Stimulated activated naive CD4-positive, alpha-beta T cell treated with Interleukin-2 at 50 U/mL for 16 hours (primary cell): ENCODE data around the gene OR5AU1.
"Not testable (repeated sequence)": the region's sequence is repeated elsewhere in the genome, so short reads cannot be mapped to it uniquely, and the experiment has no call there.

ENCODE experiments used
- DNase-seq: peaks from one replicate; lab custom pipeline; 2025; lab: John Stamatoyannopoulos, UW

Gene OR5AU1

GRCh38 chr14:21171128-21171527, 15.3 kb upstream of the OR5AU1 start:
- DNase-seq = no peak

DNA sequence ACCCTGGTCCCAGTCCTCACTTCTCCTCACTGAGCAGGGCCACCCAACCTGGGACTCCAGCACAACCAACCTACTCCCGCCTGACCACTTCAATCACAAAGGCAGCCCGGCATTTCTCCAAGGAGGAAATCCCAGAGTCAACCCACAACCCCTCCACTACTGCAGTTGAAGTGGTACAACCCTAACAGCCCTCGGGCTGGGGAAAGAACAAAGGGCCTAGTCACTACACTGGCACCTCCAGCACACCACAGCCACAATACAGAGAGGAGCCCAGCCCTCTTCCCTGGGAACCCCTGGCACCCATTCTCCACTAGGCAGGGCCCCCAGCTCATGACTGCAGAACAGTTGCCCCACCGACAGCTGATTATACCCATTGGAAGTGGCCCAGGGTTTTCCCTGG, 13.7 kb upstream of the OR5AU1 start:
- DNase-seq = no peak

GRCh38 chr14:21168055-21168454, 12.2 kb upstream of the OR5AU1 start:
- DNase-seq = no peak

DNA sequence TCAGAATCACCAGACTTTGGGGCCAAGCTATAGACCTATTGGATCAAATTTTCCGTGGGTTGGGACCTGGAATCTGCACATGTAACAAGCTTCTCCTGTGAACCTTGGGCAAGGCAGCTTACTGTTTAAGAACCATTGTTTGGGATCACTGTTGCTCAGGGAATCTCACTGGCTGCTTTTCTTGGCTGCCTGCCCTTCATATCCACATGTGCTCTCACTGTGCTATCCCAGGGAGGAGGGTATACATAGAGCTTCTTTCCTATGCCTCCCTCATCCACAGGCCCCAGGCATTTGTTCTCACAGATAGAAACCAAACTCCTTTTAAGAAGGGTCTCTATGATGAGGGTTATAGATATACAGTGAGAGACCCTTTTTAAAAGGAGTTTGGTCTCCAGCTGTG, 9.8 kb upstream of the OR5AU1 start:
- DNase-seq = not testable (repeated sequence)

GRCh38 chr14:21165002-21165605, 9.2 kb upstream of the OR5AU1 start:
- not testable (repeated sequence) for DNase-seq

DNA sequence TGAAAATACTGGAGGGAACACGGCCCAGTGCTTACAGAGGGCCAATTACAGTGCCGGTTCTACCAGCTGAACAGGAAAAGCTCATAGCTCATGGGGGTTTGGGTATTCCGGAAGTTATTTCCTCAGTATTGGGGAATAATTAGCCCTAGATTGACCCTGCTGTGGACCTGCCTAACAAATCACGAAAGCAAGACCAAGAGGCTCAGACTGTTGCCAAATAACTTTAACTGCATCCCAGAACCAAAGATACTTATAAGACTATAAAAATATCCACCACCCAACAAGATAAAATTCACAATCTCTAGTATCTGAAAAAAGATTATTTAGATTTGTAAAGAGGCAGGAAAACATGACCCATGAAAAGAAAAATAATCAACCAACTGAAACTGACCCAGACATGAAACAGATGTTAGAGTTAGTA, 8.0 kb upstream of the OR5AU1 start:
- DNase-seq = no peak

DNA sequence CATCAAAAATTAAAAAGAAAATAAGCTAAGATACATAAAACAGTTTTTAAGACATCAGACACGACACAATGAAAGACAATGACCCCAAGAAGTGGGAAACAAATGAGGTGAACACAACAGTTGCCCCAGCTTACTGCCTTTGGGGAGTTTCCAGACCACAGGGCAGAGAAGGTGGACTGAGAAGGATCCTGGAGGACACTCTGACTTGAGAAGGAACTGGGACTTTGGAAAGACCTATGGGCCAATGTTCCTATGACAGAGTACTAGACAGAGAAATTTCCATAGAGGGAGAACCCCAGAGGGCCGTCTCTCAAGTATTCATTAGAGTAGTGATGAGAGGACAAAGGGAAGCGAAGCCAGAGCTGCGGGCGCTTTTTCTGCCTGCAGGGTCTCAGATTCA, 6.2 kb upstream of the OR5AU1 start:
- DNase-seq = no peak

- DNase-seq = no peak
These were observed 4.3 kb upstream of the OR5AU1 start for GRCh38 chr14:21160061-21160610.

DNA sequence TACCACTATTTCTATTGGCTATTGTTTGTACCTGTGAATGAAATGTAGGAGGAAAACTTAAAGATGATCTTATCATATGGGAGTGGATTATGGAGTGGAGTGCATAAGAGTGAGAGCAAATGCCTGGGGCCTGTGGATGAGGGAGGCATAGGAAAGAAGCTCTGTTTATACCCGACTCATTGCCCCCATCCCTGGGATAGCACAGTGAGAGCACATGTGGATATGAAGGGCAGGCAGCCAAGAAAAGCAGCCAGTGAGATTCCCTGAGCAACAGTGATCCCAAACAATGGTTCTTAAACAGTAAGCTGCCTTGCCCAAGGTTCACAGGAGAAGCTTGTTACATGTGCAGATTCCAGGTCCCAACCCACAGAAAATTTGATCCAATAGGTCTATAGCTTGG, 2.3 kb upstream of the OR5AU1 start:
- not testable (repeated sequence) for DNase-seq

DNA sequence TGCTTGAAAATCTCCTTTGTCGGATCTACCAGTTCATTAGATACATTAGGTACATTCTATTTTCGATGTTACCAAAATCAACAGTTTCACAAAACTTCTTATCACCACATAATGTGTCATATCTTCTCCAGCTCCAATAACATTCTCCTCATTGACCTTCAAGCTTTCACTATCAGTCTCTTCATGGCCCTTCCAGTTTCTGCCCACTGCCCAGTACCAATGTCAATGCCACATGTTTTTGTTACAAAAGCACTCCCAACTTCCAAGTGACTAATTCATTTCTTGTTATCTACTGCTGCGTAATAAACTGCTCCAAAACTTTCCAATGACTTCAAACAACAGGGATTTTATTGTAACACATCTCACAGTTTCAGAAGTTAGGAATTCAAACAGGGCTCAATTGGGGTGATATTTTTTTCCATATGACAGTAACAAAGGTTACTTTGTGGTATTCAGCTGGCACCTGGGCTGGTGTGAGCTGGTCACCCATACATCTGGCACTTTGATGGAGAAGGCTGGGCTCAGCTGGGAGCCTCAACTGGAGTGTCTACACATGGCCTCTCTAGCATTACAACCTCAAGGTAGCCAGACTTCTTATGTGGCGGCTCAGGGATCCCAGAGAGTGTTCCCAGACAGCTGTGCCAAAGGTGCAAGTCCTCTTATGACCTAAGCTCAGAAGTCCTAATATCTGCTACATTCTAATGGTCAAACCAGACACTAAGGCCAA, 6.1 kb downstream of the OR5AU1 start:
- DNase-seq = no peak

GRCh38 chr14:21145437-21145836, 10.4 kb downstream of the OR5AU1 start:
- no peak for DNase-seq

GRCh38 chr14:21142357-21142756, 13.5 kb downstream of the OR5AU1 start:
- DNase-seq = no peak

DNA sequence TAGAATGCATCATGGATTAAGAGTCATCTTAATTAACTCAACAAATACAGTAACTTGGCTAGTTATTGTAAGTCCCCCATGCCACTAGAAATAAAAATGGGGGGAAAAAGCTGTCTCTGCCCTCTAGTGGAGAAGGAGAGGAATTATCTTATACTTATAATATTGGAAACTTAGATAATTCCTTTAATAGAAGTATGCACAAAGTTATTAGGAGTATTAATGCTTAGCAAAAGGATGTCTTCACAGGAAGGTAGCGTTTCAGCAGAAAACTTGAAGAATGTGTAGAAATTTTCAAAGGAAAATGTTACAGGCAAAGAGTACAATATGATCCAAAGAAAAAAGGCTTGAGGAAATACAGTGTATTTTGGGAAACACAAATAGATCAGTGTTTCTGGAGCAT, 19.8 kb downstream of the OR5AU1 start:
- DNase-seq = no peak

DNA sequence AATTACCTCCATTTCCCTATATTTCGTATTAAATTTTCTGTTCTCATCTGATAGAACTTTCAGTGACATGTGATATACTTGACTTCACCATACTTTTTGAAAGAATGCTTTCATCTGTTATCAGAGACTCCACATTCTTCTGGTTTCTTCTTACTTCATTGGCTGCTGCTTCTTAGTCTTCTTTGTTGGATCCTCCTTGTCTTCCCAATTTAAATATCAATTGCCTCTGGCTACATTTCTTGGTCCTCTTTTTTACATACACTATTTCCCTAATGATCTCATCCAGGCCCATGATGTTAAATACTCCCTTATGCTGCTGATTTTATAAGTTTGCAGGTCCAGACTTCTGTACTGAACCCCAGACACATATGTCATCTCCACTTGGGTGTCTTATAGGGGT, 22.0 kb downstream of the OR5AU1 start:
- no peak for DNase-seq

DNA sequence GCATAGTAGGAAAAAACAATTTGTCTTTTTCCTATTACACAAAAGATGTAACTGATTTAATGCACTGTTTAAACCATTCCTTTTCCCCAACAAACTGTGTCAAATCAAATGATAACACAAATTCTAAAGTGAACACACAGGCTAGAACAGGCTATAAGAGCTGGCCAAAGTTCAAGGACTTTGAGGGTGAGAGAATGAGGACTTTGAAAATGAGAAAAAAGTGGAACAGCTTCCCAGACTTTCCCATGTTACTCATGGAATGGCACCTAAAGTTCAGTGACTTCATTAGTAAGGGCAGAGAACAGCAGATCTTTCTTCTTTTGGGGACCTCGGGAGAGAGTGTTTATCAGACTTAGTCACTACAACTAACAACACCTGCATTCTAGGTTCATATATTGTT, 32.4 kb downstream of the OR5AU1 start:
- no peak for DNase-seq

DNA sequence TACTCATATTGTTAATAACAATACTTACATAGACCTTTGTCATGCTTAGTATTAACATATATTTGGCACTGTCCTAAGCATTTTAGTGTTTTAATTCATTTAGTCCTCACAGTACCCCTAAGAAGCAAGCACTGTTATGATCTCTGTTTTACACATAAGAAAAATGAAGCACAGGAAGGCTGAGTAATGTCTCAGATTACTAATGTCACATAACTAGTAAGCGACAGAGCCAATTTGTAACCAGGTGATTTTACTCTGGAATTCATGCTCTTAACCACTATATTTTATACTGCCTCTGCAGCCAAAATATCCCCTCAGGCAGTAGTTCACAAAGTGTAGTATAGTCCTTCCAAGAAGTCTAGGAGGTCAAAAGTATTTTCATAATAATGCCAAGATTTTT, 34.7 kb downstream of the OR5AU1 start:
- DNase-seq = no peak

DNA sequence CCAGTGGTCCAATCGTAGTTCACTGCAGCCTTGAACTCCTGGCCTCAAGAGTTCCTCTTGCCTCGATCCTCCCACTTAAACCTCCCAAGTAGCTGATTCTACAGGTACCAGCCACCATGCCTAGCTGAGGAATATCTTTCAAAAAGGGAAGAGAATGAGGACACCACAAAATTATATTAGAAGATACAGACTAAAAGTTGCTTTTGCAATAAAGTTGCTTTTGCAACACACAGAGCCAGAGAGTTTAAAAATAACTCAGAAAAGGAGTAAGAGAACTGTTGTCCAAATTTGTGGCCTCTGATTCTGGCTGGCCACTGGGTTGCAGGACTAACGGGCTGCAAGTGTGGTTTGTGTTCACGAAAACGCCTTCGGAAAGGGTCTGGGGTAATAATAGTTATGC, 35.2 kb downstream of the OR5AU1 start:
- DNase-seq = no peak

- DNase-seq = no peak
These were observed 36.9 kb downstream of the OR5AU1 start for GRCh38 chr14:21118933-21119332.

GRCh38 chr14:21113369-21113768, 42.5 kb downstream of the OR5AU1 start:
- no peak for DNase-seq

- no peak for DNase-seq
These were observed 43.6 kb downstream of the OR5AU1 start for GRCh38 chr14:21112255-21112654.

DNA sequence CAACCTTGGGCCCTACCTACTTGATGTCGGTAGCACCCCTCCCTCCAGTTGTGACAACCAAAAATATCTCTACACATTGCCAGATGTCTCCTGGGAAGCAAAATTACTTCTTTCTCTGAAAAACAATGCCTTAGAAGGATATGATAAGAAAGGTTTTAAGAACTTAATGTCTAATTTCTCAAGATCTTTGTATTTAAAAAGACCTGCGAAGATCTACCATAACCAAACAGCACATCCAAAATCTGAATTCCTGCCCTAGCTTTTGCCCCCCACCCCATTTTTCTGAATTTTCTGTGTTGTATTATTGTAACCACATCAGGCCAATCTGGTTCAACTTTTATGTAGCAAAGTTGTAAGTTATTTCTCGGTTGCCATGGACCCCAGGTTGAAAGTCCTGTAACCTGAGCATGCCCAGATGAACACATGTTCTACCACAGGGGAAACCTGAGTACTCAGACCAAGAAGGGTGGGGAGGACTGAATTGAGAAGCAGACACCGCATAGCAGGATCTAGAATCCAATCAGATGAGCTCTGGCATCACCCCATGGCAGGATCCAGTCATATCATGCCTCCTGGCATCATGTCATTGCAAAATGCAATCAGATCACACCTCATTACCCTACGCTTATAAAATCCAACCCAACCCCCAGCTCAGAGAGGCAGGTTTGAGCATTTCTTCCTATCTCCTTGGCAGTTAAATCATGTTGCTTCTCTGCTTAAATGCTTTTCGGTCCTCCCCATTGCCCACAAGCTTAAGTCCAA, 46.3 kb downstream of the OR5AU1 start:
- no peak for DNase-seq

GRCh38 chr14:21108791-21109190, 47.1 kb downstream of the OR5AU1 start:
- DNase-seq = no peak

GRCh38 chr14:21107283-21107800, 48.5 kb downstream of the OR5AU1 start:
- DNase-seq = no peak
